HS-27A (cell line): ENCODE results near the gene OSCP1.

Experiments
- DNase-seq: peaks from one replicate; pipeline ENCODE4 v3.0.0-alpha.2; 2012; ENCODE audit warnings: low read depth, missing footprints

Gene OSCP1

GRCh38 chr1:36446746-36447145 lies 3.5 kb downstream of the OSCP1 start:
- DNase-seq: no peak

GRCh38 chr1:36446271-36446670 lies 4.0 kb downstream of the OSCP1 start:
- DNase-seq: no peak

GRCh38 chr1:36443297-36443696 lies 7.0 kb downstream of the OSCP1 start:
- DNase-seq: no peak

GRCh38 chr1:36442337-36442736 lies 7.9 kb downstream of the OSCP1 start:
- no peak for DNase-seq

- DNase-seq: no peak
Observed at GRCh38 chr1:36440646-36441045, 9.6 kb downstream of the OSCP1 start.

- DNase-seq: no peak
Observed at GRCh38 chr1:36440044-36440443, 10.2 kb downstream of the OSCP1 start.

GRCh38 chr1:36438715-36439114 lies 11.5 kb downstream of the OSCP1 start:
- DNase-seq: no peak

GRCh38 chr1:36436821-36437220 lies 13.4 kb downstream of the OSCP1 start:
- no peak for DNase-seq

GRCh38 chr1:36433102-36433501 lies 17.1 kb downstream of the OSCP1 start:
- DNase-seq: no peak

- no peak for DNase-seq
Observed at GRCh38 chr1:36432616-36433015, 17.6 kb downstream of the OSCP1 start.

GRCh38 chr1:36425791-36426190 lies 24.5 kb downstream of the OSCP1 start:
- no peak for DNase-seq

- no peak for DNase-seq
Observed at GRCh38 chr1:36421649-36422048, 28.6 kb downstream of the OSCP1 start.

GRCh38 chr1:36420836-36421317 lies 29.4 kb downstream of the OSCP1 start:
- peak; percentile 69 for DNase-seq

GRCh38 chr1:36420409-36420808 lies 29.8 kb downstream of the OSCP1 start:
- no peak for DNase-seq

- no peak for DNase-seq
Observed at GRCh38 chr1:36419569-36419968, 30.7 kb downstream of the OSCP1 start.

GRCh38 chr1:36419140-36419539 lies 31.1 kb downstream of the OSCP1 start:
- DNase-seq: no peak

GRCh38 chr1:36417931-36418330 lies 32.3 kb downstream of the OSCP1 start:
- no peak for DNase-seq

GRCh38 chr1:36415661-36416326 lies 34.5 kb downstream of the OSCP1 start:
- DNase-seq: no peak

GRCh38 chr1:36414384-36414783 lies 35.9 kb downstream of the OSCP1 start:
- no peak for DNase-seq

GRCh38 chr1:36411674-36412648 lies 38.3 kb downstream of the OSCP1 start:
- DNase-seq: no peak

- DNase-seq: no peak
Observed at GRCh38 chr1:36408479-36408878, 41.8 kb downstream of the OSCP1 start.

GRCh38 chr1:36406440-36406839 lies 43.8 kb downstream of the OSCP1 start:
- no peak for DNase-seq

GRCh38 chr1:36402504-36402890 lies 47.8 kb downstream of the OSCP1 start:
- DNase-seq: no peak
